Measurements from ENCODE around the gene TRIM67.

Gene TRIM67

DNA sequence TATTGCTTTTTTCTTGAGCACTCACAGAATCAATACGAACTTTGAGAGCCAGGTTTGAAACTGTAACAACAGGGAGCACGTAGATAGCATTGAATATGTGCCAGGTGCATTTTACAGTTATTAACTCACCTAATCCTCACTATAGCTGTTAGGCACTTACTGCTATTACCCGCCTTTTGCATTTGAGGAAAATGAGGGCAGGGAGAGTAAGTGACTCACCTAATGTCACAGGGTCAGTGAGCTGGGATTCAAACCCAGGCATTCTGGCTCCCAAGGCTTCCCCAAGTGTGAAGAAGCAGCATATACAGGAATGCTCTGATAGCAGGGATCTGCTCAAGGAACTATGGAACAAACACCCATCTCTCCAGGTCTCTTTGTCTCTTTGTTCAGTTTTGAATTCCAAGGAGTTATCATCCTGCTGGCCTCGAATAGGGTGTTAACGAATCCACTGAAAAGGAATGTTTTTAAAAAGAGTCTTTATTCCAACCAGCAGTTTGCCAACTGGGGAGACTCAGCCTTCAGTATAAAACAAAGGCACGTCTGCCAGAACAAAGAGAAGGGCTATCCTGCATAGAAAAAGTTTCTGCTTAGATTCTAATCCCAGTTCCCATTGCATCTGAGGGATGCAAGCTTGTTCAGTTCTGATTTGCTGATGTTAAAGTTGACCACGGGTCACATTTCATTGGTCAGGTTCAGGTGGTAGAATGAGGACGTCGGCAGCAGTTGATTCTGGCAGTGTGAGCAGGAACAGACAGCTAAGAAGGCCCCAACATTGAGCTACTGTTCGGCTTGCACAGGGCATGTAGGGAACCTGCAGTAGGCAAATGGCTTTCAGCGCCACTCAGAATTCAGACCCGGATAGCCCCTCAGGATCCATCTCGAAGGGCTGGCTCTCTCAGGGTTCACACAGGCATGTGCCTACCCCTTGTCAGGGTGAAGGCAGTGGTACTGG lies 22.1 kb downstream of the TRIM67 start:
- no peak for DNase-seq (ENCODE audit: low spot score)

DNA sequence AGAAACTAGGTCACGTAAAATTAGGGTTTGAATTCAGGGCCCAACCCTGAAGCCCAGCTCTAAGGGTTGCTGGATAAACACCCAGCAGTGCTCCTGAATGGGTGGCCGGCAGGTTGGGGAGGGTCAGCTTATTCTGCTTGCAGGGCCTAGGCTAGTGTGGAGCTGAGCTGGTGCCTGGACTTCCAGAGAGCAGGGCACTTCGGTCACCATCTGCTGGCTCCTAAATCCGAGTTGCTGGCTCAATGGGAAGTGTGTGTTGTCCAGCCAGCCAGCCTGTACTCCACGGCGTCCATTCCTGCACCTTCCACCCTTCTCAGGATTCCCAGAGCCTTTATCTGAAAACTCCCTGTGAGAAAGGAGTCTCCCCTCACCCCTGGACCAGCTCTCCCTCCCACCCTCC lies 23.0 kb downstream of the TRIM67 start:
- no peak for DNase-seq (ENCODE audit: low spot score)

DNA sequence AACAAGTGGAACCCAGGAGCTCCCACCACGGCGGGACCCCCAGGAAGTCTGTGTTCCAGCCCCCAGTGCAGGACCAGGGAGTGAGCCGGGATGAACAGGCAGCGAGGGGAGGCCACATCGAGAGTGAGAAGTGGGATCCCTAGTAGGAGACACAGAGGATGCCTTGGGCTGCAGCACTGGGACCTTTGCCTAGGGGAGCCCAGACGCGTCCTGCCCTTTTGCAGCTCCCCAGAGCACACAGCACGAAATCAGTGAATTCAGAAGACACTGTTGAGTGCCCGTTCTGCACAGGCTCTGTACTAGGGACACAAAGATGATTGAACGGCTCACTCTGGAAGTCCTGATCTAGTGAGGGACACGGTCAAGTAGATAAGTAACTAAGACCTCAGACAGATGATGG lies 23.5 kb downstream of the TRIM67 start:
- DNase-seq (ENCODE audit: low spot score): no peak

DNA sequence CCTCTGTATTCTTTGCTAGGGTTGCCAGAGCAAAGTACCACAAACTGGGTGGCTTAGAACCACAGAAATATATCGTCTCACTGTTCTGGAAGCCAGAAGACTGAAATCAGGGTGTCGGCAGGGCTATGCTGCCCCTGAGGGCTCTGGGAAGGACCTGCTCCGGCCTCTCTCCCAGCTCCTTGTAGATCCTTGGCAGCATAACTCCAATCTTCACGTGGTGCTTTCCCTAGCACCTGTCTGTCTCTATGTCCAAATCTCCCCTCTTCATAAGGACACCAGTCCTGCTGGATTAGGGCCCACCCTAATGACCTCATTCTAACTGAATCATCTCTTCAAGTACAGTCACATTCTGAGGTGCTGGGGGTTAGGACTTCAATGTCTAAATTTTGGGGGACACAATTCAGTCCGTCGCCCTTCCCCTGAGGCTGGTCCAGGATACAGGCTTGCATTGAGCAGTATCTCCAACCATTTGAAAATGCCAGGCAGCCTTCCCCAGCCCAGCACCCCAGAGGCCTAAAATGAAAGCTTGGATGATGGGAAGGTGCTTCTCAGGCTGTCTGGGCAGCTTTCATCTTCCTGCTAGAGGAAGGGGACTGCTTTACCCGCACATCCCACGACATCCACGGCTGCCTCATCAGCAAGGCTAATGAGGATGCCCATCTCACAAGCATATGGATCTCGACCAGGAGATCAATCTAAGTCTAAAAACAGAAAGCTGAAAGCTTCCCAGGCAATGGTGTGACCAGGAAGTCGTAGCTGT lies 24.7 kb downstream of the TRIM67 start:
- no peak for DNase-seq (ENCODE audit: low spot score)

DNA sequence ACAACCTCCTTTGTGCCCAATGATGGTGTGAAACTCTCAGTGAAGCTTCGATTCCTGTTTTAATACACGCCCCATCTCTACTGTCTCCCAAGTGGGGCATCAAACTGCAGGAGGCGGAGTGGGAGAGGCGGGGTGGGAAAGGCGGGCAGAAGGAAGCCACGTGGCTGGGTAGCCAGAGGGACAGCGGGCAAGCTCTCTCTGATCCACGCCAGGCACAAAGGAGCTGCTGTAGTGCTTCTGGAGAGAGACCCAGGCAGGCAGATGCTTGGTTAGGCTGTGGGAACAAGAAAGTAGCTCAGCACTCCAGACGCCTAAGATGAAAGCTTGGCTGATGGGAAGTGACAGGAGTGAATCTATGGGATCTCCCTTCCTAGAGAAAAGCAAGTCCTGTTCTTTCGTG lies 25.7 kb downstream of the TRIM67 start:
- no peak for DNase-seq (ENCODE audit: low spot score)

DNA sequence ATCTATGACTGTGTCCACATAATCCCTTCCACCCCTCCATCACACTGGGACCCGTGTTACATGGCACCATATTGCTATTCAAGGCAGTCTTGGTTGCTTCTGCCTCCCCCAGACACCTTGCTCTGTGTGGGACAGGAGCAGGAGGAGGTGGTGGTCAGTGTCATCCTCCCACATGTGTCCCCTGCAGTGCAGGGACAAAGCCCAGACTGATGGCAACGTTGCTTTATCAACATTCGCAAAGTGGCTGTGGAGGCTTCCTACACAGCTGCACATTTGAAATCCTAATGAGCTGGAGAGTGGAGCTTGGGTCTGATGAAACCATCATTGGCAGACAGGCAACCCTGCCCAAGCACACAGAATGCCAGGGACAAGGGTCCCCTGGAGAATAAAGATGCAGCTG lies 26.2 kb downstream of the TRIM67 start:
- DNase-seq (ENCODE audit: low spot score): no peak

DNA sequence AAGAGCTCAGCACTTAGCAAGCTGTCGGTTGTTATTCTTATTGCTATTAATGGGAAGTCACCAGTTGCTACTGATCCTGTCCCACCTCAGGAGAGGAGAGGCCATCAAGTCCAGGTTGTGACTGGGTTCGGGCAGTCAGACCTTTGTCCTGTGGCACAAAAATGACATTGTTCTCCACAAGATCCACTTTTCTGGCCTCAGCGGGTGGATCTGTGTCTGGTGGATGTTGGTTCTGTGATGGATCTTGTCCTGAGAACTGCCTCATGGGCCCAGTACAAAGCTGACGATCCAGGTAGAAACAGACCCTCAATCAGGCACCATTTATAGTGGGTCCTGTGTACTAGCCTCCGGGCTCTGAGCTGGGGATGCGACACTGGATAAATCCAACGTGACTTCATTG lies 26.9 kb downstream of the TRIM67 start:
- DNase-seq (ENCODE audit: low spot score): no peak

DNA sequence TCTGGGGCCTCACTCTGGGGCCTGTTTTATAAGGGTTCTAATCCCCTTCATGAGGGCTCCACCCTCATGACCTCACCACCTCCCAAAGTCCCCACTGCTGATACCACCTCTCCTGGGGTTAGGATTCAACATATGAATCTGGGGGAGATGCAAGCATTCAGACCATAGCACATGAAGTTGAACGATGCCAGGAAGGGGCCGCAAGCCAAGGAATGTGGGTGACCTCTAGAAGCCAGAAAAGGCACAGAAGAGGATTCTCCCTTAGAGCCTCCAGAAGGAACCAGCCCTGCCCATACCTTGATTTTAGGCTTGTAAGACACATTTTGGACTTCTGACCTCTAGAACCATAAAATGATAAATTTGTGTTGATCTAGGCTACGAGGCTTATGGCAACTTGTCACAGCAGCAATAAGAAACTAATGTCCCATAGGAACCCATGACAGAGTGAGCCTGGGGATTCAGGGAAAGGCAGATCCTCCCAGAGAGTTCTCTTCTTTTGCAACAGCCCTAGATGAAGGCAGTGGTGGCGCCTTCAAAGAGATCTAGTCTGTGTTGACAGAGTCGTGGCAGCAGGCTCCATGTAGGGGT lies 27.9 kb downstream of the TRIM67 start:
- DNase-seq (ENCODE audit: low spot score): no peak

DNA sequence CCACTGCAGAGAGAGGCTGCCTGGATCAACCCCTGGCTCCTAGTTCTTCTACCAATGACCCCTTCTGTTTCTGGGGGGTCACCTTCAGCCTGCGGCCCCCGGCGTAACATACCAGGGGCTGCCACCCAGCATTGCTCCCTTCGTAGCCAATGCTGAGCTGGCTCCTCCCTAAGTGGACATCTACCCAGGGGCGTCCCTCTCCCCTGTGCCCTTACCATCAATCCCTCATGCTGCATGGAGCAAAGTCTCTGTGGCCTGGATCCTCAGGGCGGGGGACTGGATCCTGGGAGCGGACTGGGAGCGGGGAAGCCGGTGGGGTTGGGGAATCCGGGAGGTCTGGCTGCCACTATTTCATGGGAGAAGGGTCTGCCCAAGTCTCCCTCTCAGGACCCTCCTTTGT lies 28.6 kb downstream of the TRIM67 start:
- no peak for DNase-seq (ENCODE audit: low spot score)

DNA sequence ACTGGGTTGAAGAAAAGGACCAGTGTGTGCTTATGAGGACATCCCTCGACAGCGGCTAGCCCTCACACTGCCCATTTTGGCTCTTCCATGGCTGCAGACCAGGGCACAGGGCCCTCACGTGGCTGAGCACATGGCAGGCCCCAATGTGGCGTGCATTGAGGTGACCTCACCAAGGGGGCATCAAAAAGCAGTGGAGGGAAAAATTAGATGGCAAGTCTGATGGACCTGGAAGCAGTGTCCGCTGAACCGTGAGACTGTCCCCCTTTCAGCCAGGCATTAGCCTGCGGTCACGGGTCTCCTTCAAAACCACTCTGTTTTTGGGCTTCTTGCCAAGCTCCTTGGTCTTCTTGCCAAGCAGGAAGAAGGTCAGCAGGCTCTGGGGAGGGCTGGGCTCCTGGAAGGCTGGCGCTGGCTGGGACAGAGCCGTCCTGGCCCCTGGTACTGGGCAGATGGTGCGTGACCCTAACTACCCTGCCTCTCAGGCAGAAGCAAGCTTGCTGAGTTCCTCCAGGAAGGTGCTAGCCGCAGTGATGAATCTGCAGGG lies 30.8 kb downstream of the TRIM67 start:
- no peak for DNase-seq (ENCODE audit: low spot score)

DNA sequence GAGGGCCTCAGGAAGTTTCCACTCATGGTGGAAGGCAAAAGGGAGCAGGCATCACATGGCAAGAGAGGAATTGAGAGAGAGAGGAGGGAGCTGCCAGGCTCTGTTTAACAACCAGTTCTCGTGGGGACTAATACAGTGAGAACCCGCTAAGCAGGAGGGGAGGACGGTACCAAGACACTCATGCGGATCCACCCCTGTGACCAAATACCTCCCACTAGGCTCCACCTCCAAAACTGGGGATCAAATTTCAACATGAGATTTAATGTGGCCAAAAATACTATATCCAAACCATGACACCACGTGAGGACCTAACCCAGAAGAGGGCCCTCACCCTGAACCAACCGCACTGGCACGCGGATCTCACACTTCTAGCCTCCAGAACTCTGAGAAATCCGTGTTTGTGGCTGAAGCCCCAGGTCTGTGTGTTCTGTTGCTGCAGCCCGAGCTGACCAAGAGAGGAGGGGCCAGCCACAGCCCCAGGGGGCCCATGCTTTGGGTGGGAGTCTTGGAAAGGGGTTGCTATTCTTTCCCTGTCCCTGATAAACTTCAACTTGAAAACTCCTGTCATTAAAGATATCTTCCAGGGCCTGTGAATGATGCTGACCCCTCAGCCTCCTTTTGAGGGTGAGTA lies 32.0 kb downstream of the TRIM67 start:
- DNase-seq (ENCODE audit: low spot score): no peak

DNA sequence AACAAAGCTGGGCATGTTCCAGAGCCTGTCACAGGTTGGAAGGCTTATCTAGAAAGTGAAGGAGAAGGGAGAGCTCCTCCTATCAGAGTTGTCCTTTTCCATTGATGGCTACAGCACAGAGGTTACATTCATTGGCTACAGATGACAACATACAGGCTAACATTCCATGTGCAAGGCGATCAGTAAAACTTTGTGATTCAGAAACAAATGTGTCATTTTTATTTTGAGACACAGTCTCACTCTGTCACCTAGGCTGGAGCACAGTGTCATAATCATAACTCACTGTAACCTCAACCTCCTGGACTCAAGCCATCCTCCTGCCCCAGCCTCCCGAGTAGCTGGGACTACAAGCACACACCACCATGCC lies 32.6 kb downstream of the TRIM67 start:
- DNase-seq (ENCODE audit: low spot score): no peak

DNA sequence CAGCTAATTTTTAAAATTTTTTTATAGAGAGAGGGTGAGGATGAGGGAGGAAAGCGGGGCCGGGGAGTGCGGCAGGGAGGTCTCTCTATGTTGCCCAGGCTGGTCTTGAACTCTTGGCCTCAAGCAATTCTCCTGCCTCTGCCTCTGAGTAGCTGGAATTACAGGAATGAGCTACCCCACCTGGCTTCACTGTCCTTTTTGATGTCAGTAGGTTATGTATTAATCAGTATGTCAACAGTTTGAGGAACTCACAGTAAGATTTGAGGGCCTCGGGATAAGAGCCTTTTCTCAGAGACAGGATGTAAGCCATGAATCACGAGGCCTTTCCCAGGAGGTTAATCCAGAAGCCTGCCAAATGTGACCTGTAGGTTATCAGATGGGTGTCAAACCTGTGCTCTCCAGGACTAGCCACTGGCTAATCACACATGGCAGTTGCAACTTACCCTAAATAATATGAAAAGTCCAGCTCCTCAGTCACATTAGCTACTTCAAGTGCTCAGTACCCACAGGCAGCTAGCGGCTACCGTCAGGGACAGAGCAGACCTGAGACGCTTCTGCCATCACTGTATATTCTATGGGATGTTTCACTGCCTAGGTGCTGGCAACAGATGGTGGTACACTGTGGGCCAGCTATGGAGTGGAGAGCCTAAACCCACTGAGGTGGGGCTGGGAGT lies 33.1 kb downstream of the TRIM67 start:
- no peak for DNase-seq (ENCODE audit: low spot score)

DNA sequence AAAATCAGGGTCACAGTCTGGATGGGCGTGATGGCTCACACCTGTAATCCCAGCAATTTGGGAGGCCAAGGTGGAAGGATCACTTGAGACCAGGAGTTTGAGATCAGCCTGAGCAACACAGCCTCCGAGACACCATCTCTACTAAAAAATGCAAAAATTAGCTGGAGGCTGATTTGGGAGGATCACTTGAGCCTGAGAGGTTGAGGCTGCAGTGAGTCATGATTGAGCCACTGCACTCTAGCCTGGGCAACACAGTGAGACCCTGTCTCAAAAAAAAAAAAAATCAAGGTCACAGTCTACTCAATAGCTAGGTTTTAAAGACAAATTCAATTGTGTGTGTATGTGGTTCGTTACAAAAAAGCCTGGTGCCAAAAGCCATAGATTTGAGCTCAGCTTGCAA lies 34.4 kb downstream of the TRIM67 start:
- no peak for DNase-seq (ENCODE audit: low spot score)

DNA sequence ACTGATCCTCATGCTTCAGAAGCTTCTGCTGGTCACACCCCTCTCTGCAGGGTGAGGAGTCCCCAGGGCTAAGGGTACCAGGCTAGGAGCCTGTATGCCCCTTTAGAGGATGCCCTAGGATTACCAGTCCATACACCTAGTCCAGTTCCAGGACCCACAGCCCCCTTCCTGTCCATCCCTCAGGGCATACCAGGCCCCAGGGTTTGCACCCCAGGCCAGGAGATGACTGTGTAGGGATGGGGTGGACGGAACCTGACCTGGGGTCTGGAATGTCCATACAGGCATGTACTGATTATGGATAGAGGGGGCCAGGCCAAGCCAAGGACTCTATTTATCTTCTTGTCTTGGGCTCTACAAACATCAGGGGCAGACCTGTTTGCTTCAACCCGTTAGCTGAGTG lies 34.9 kb downstream of the TRIM67 start:
- no peak for DNase-seq (ENCODE audit: low spot score)

DNA sequence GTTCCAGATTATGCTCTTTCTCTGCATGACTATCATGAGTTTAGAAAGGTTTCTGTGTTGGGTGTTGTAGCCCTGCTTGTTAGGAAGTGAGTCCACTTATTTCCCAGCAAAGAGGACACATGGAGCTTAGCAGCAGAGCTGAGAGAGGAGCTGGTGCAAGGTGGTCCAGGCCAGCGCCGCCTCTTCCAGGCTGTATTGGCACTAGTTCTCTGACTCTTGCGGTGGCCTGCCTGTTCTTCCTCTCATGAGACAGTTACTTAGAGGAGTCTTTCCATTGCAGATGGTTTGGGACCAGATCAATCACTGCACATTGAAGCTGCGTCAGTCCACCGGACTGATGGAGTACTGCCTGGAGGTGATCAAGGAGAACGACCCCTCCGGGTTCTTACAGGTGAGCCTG lies 38.0 kb downstream of the TRIM67 start:
- DNase-seq (ENCODE audit: low spot score): no peak

DNA sequence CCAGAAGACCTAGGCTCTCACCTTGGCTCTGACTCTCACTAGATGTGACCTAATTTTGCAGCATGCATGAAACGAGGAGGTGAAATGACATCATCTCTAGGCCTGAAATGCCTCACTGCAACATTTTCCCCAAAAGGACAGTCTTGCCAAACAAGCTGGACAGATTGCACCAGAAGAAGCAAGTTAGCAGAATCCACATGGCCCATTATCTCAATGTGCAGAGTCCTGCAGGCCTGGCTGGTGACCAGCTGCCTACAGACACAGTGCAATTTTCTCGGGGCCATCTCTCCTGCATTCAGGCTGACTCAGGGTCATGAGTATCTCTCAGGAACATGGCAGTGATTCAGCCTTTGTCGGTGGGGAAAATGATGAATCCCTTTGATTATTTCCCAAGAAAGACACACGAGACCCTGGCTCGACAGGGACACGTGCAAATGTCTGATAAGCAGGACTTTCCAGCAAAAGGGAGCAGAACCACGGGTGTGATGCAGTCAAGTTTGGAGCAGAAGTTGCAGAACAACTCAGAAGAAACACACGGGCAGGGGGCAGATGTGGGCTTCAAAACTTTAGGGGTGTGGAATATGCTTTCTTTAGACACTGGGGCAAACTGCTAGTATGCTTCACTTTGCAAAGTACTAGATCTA lies 38.7 kb downstream of the TRIM67 start:
- DNase-seq (ENCODE audit: low spot score): no peak

DNA sequence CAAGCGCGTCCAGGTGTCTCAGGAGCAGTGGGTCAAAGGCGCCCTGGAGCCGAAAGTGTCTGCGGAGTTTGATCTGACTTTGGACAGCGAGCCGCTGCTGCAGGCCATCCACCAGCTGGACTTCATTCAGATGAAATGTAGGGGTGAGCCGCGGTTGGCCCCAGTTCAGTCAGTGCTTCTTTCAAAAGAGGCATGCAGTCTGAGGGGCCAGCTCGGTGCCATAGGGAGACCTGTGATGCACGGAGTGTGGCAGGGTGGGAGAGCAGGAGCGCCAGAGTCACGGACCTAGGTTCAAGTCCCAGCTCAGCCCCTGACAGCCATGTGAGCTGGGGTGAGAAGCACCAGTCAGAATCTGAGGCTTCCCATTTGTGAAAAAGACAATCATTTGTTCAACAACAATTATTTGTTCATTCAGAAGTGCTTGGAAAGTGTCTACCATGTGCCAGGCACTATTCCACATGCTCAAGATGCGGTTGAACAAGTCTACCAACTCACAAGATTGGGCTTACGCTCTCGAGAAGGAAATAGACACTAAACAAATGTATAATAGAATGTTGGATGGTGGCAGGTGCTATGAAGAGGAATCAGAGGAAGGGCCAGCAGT lies 39.6 kb downstream of the TRIM67 start:
- no peak for DNase-seq (ENCODE audit: low spot score)

DNA sequence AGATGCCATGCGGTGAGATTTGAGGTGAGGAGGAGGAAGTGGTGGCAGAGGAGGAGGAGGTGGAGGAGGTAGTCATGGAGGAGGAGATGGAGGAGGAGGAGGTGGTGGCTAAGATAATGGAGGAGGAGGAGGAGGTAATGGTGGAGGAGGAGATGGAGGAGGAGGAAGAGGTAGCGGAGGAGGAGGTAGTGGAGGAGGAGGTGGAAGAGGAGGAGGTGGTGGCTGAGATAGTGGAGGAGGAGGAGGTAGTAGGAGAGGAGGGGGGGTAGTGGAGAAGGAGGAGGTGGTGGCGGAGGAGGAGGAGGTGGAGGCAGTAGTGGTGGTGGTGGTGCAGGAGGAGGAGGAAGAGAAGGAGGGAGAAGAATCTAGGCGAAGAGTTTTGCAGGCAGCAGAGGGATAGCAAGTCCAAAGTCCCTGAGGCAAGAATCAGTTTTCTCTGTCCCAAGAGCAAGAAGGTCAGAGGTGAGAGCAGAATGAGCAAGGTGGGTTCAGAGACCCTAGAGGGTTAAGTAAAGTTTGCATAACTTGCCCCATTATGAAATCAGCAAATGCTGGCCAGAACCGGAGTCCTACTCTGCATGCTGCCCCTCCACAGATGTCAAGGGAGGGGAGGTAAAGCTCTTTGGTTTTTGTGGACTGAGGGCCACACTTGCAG lies 40.2 kb downstream of the TRIM67 start:
- no peak for DNase-seq (ENCODE audit: low spot score)

All from AG08396 (cell line).